Body of pancreas (tissue), 4 donors: ENCODE data around the gene CCDC149. TPM values are rescaled to one million over a fixed set of nuclear protein-coding genes. Genes with fewer than 3 reads are reported as not detected.
A peak's percentile ranks its signal among the peaks of the same experiment; 100 is the strongest.

Experiments used
- ATAC-seq: fragments of 150-250 bp; one replicate; pipeline ENCODE4 v1.9.1; 2016
- DNase-seq, 4 donors: peaks; one replicate each; pipeline ENCODE4 v3.0.0-alpha.2; 2019
- H3K27ac ChIP-seq, 4 donors: fragments of 200-600 bp; sonication (generic); 1 replicate in 3 of 4; 2 replicates in 1 of 4; pipeline versions ENCODE4 v1.5.1 to v1.6.1; 2016 to 2019; ENCODE audit warnings: mild to moderate bottlenecking in 1 of 4, mixed read lengths in 1 of 4, moderate library complexity in 1 of 4
- H3K27me3 ChIP-seq, 2 donors: fragments of 200-600 bp; sonication (generic); one replicate each; pipeline ENCODE4 v1.6.0; 2016; ENCODE audit warnings: mild to moderate bottlenecking in 1 of 2
- H3K36me3 ChIP-seq, 2 donors: fragments of 200-600 bp; sonication (generic); replicated peaks in 1 of 2; 2 replicates each; pipeline ENCODE4 v1.5.1; 2016; ENCODE audit warnings: low read depth in 2 of 2; ENCODE audit not compliant: insufficient read depth in 1 of 2
- H3K4me1 ChIP-seq: fragments of 200-600 bp; sonication (generic); one replicate; pipeline ENCODE4 v1.6.0; 2016
- H3K4me3 ChIP-seq, 2 donors: fragments of 200-600 bp; sonication (generic); 1 replicate in 1 of 2; 2 replicates in 1 of 2; pipeline ENCODE4 v1.5.1; 2016 to 2019
- H3K9me3 ChIP-seq, 3 donors: fragments of 200-600 bp; sonication (generic); 1 replicate in 2 of 3; 2 replicates in 1 of 3; pipeline ENCODE4 v1.5.1; 2016
- CTCF ChIP-seq, 7 experiments: fragments of 450-650 bp in 4 of 7; fragments of 200-600 bp in 3 of 7; sonication (generic) in 3 of 7; IDR thresholded peaks; one replicate each; pipeline ENCODE4 v1.5.1; 2016 to 2019; ENCODE audit warnings: antibody characterized with exemption in 7 of 7
- POLR2A ChIP-seq, 3 donors: fragments of 450-650 bp; IDR thresholded peaks; one replicate each; pipeline ENCODE4 v1.6.1; 2016; ENCODE audit warnings: antibody characterized with exemption in 3 of 3, mild to moderate bottlenecking in 2 of 3
- WGBS, 2 donors: methylation state at CpG; one replicate each; pipeline ENCODE4 v1.1.5; 2017; 5-methylcytosine and 5-hydroxymethylcytosine counted together
- intact Hi-C: fragments of 100-400 bp; cut with DNase I; formaldehyde crosslinking; loops from one replicate; pipeline ENCODE4 v1.15.1; 2023
- total RNA-seq, 2 donors: library from RNA; depleted of rRNA; stranded (reverse); fragments of >200 nt; gene quantifications; one replicate each; pipeline ENCODE4 v1.1.0, GENCODE V29; 2016

The CCDC149 gene
- total RNA-seq, 2 donors from 2014 or later: 9.6 to 15.0 TPM

DNA sequence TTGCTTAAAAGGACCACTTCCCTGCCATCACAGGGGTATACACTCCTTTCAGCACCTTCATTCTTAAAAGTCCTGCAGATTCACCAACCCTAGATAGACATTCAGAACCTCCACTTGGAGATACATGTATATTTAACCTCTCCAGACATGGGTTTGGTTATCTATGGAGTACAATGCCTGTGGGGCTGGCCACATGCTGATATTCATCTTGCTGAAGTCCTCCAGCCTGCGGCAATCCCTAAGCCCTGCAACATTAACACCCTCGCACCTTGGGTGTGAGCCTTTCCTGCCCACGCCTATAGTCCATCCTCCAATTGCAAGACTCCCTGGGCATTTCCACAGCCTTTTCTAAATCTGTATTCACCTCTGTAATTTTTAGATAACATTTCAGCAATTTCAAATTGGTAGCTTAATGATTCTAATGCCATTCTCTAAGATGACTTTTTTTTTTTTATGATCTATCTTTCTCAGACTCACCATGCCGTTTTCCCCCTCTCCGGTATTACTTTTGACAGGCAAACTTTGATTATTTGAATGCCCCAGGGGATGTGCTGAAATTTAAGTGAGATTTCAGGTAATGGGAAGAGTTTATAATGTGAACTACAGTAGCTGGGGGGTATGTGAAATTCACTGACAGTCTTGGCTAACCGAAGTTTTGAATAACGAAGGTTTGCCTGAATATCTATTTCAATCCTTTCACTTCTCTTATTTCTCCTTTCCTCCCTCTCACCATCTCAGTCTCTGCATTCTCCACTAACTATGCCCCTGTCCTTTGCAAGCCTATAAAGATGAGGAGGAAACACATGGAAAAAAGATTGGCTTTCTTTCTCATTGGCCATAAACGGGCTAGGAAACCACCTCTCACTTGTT is 24.1 kb downstream of the CCDC149 start:
- no peaks in the 10 kb centered on the region for H3K4me1 ChIP-seq
- no peak for ATAC-seq
- WGBS, 2 donors: 82 to 90% methylated on average over 8 of the region's 8 CpGs
- intact Hi-C loops: no loop called here
- H3K27ac ChIP-seq: no peak overlapping the region
- no peak overlapping the region for H3K4me3 ChIP-seq
- no peak for TF ChIP-seq CTCF (IDR thresholded peaks at IDR 0.05)
- DNase-seq: no peak
- no peaks in the 10 kb centered on the region for H3K9me3 ChIP-seq
- no peaks in the 10 kb centered on the region for H3K36me3 ChIP-seq
- H3K27me3 ChIP-seq: no peaks in the 10 kb centered on the region

DNA sequence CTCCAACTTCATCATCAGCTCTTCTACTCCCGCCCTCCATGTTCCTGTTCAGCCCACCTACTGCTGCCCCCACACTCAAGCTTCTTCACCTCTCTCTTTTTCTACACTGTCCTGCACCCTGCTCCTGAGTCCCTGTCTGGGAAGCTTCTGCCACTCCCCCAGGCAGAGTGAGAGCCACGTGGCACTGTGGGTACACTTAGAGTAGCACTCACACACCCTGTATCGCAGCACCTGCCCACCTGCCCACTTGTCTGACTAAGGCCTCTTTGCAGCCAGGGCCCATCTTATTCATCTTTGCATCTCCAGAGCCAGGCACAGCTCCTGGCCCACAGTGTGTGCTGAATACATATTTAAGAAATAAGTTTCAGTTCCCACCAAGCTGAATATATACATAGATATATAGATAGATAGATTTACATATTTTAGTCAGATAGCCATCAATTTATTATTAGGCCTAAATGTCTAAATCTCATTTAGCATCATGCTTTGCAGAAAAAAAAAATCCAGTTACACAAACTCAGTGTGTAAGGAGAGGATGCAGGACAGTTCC is 24.9 kb downstream of the CCDC149 start:
- DNase-seq (no peak), ATAC-seq (no peak)
- no peak overlapping the region for H3K27ac ChIP-seq
- H3K9me3 ChIP-seq: no peaks in the 10 kb centered on the region
- H3K4me3 ChIP-seq: no peak overlapping the region
- 82 to 89% methylated on average over 3 of the region's 3 CpGs for WGBS, 2 donors
- intact Hi-C loops: no loop called here
- TF ChIP-seq POLR2A (IDR thresholded peaks at IDR 0.05): no peak
- no peak for TF ChIP-seq CTCF (IDR thresholded peaks at IDR 0.05)
- H3K4me1 ChIP-seq: no peaks in the 10 kb centered on the region
- H3K36me3 ChIP-seq: no peaks in the 10 kb centered on the region
- H3K27me3 ChIP-seq: no peaks in the 10 kb centered on the region

DNA sequence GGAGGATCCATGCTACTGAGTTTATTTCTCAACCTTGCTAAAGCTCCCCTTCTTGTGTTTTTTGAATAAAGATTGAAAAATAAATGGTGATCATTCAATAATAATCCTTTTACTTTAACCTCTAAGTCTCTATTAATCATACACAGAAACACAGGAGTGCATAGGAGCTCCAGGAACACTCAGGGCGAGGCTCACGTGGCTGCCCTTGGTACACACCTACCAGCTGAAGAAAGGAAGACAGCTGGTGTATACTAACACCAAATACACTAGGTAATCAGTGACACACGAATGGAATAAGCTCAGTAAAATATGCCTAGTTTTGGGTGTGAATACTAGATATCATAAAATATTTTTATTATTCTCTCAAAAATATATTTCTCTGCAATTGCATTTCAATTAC is 26.2 kb downstream of the CCDC149 start:
- H3K4me1 ChIP-seq: no peaks in the 10 kb centered on the region
- no peaks in the 10 kb centered on the region for H3K9me3 ChIP-seq
- intact Hi-C loops: no loop called here
- no peak overlapping the region for H3K27ac ChIP-seq
- WGBS, 2 donors: 69 to 73% methylated on average over 3 of the region's 3 CpGs
- H3K36me3 ChIP-seq: no peaks in the 10 kb centered on the region
- no peaks in the 10 kb centered on the region for H3K27me3 ChIP-seq
- no peak for ATAC-seq
- no peak overlapping the region for H3K4me3 ChIP-seq
- TF ChIP-seq POLR2A (IDR thresholded peaks at IDR 0.05): no peak
- TF ChIP-seq CTCF (IDR thresholded peaks at IDR 0.05): no peak
- no peak for DNase-seq

DNA sequence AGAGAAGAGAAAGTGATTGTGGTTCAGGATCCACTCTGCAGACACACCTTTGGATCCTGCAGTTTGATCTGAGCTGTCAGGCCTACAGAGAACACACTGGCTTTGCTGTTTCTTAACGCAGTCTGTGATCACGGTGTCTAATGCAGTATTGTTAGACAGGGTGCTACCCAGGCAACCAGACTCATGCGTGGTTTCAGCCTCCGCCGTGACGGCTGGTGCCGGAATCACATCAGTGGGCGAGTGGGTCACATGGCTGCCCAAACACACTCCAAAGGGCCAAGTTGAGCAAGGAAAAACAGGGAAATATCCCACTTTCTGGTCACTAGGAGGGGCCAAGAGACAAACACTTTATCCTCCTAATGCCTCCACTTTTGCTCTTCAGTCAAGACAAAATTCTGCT is 27.5 kb downstream of the CCDC149 start:
- Histone ChIP-seq H3K4me3 (no peak overlapping the region), H3K27ac (no peak overlapping the region), H3K36me3 (no peaks in the 10 kb centered on the region), H3K9me3 (no peaks in the 10 kb centered on the region), H3K27me3 (no peaks in the 10 kb centered on the region), H3K4me1 (no peaks in the 10 kb centered on the region)
- ATAC-seq (no peak), DNase-seq (peak in 1 of 4 donors; percentile 3)
- intact Hi-C loops: no loop called here
- 77 to 94% methylated on average over 8 of the region's 8 CpGs for WGBS, 2 donors
- no peak for TF ChIP-seq POLR2A (IDR thresholded peaks at IDR 0.05)
- no peak for TF ChIP-seq CTCF (IDR thresholded peaks at IDR 0.05)

DNA sequence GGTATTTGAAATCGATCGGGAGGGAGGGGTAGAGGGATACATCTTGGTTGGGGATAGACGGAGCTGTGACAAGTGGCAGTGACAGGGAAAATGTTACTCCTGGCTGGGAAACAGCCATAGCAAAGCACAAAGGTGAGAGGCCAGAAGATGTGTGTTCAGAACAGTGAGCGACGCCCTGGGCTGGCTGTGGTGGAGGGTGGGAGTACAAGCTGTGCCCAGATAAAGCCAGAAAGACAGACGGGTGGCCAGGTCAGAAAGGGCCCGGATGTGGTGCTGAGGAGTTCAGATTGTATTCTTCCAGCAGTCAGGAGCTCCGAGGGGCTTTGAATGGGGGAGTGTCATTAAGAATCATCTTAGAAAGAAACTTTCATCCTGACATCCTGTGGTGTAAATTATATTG is 27.9 kb downstream of the CCDC149 start:
- H3K27me3 ChIP-seq: no peaks in the 10 kb centered on the region
- no peaks in the 10 kb centered on the region for H3K36me3 ChIP-seq
- H3K27ac ChIP-seq: no peak overlapping the region
- TF ChIP-seq CTCF (IDR thresholded peaks at IDR 0.05) (no peak), POLR2A (IDR thresholded peaks at IDR 0.05) (no peak)
- intact Hi-C loops: no loop called here
- no peaks in the 10 kb centered on the region for H3K9me3 ChIP-seq
- no peak overlapping the region for H3K4me3 ChIP-seq
- DNase-seq: no peak
- 80 to 89% methylated on average over 8 of the region's 8 CpGs for WGBS, 2 donors
- no peaks in the 10 kb centered on the region for H3K4me1 ChIP-seq
- no peak for ATAC-seq
